HCT116 (cell line): ENCODE data around the gene TNN.

Experiments used
- CBX3 ChIP-seq: IDR thresholded peaks from 2 replicates; pipeline ENCODE4 v1.6.1; 2012; ENCODE audit warnings: low read depth
- CEBPB ChIP-seq: IDR thresholded peaks from 2 replicates; pipeline ENCODE4 v1.6.1; 2012; ENCODE audit warnings: low read depth
- CTCF ChIP-seq, 3 experiments: fragments of 200-600 bp in 1 of 3; sonication (generic) in 1 of 3; IDR thresholded peaks in 2 of 3; conservative IDR thresholded peaks in 1 of 3; 2 replicates each; pipeline ENCODE4 v1.5.1; 2012 to 2017; ENCODE audit warnings: low read depth in 2 of 3, low read length in 2 of 3, antibody characterized with exemption in 1 of 3, borderline replicate concordance in 1 of 3, control low read depth in 1 of 3, mild to moderate bottlenecking in 1 of 3, mixed read lengths in 1 of 3, mixed run types in 1 of 3, moderate library complexity in 1 of 3; ENCODE audit not compliant: insufficient read depth in 1 of 3
- ELF1 ChIP-seq: IDR thresholded peaks from 2 replicates; pipeline ENCODE4 v1.6.1; 2012; ENCODE audit warnings: low read depth, borderline replicate concordance
- EZH2 ChIP-seq: fragments of 200-600 bp; sonication (generic); IDR thresholded peaks from 2 replicates; pipeline ENCODE4 v1.6.1; 2017; ENCODE audit warnings: antibody characterized with exemption, mixed run types
- EZH2phosphoT487 ChIP-seq: fragments of 200-600 bp; IDR thresholded peaks from 2 replicates; pipeline ENCODE4 v1.6.1; 2018; ENCODE audit warnings: antibody characterized with exemption, borderline replicate concordance
- FOSL1 ChIP-seq: IDR thresholded peaks from 2 replicates; pipeline ENCODE4 v1.6.1; 2012; ENCODE audit warnings: low read depth
- POLR2A ChIP-seq: IDR thresholded peaks from 2 replicates; pipeline ENCODE4 v1.7.0; 2011; ENCODE audit warnings: borderline replicate concordance; ENCODE audit not compliant: insufficient read depth, insufficient read length; ENCODE audit errors: extremely low read depth
- POLR2AphosphoS5 ChIP-seq: IDR thresholded peaks from 2 replicates; pipeline ENCODE4 v1.6.1; 2011; ENCODE audit warnings: mild to moderate bottlenecking, low read depth, low read length, moderate library complexity
- SIN3A ChIP-seq: IDR thresholded peaks from 2 replicates; pipeline ENCODE4 v1.6.1; 2012; ENCODE audit warnings: low read depth
- TCF7L2 ChIP-seq: IDR thresholded peaks from 2 replicates; pipeline ENCODE4 v1.7.0; 2011; ENCODE audit warnings: borderline replicate concordance, inconsistent platforms; ENCODE audit not compliant: insufficient read depth, insufficient read length; ENCODE audit errors: extremely low read depth
- ZNF274 ChIP-seq: fragments of 200-500 bp; sonication (Bioruptor generic); IDR thresholded peaks from 2 replicates; pipeline ENCODE4 v1.6.1; 2014; ENCODE audit warnings: mild to moderate bottlenecking, low read depth, low read length, inconsistent platforms

- TF ChIP-seq CTCF (IDR thresholded peaks at IDR 0.05 in 2 of 3, conservative IDR thresholded peaks at IDR 0.05 in 1 of 3; ENCODE audit: borderline replicate concordance in 1 of 3, insufficient read depth in 1 of 3, low read depth in 2 of 3, low read length in 2 of 3) (no peak), TCF7L2 (no peak), POLR2AphosphoS5 (no peak), EZH2 (no peak), FOSL1 (peak; percentile 10; the same call in 1 of the 2 replicates), CEBPB (no peak), POLR2A (no peak), SIN3A (no peak), ZNF274 (no peak), EZH2phosphoT487 (no peak), ELF1 (no peak), CBX3 (no peak)
Measured at GRCh38 chr1:175195798-175196197, 128.2 kb downstream of the TNN start.
